ENCODE results near the gene RAPGEF2.

The RAPGEF2 gene

GRCh38 chr4:159195361-159195769 is 92.5 kb downstream of the RAPGEF2 start:
- no peak for DNase-seq (ENCODE audit: low read depth in 2 of 2, low spot score in 1 of 2)

GRCh38 chr4:159197260-159197884 is 94.5 kb downstream of the RAPGEF2 start:
- DNase-seq (ENCODE audit: low read depth in 2 of 2, low spot score in 1 of 2): no peak

GRCh38 chr4:159197885-159198269 is 95.0 kb downstream of the RAPGEF2 start:
- DNase-seq (ENCODE audit: low read depth in 2 of 2, low spot score in 1 of 2): no peak

- no peak for DNase-seq (ENCODE audit: low read depth in 2 of 2, low spot score in 1 of 2)
These were observed 96.9 kb downstream of the RAPGEF2 start for GRCh38 chr4:159199826-159200225.

GRCh38 chr4:159201168-159201567 is 98.3 kb downstream of the RAPGEF2 start:
- DNase-seq (ENCODE audit: low read depth in 2 of 2, low spot score in 1 of 2): no peak

- no peak for DNase-seq (ENCODE audit: low read depth in 2 of 2, low spot score in 1 of 2)
These were observed 101.7 kb downstream of the RAPGEF2 start for GRCh38 chr4:159204566-159204965.

- DNase-seq (ENCODE audit: low read depth in 2 of 2, low spot score in 1 of 2): no peak
These were observed 102.6 kb downstream of the RAPGEF2 start for GRCh38 chr4:159205466-159205865.

- DNase-seq (ENCODE audit: low read depth in 2 of 2, low spot score in 1 of 2): no peak
These were observed 103.6 kb downstream of the RAPGEF2 start for GRCh38 chr4:159206427-159206871.

GRCh38 chr4:159209249-159209648 is 106.4 kb downstream of the RAPGEF2 start:
- no peak for DNase-seq (ENCODE audit: low read depth in 2 of 2, low spot score in 1 of 2)

- DNase-seq (ENCODE audit: low read depth in 2 of 2, low spot score in 1 of 2): no peak
These were observed 108.1 kb downstream of the RAPGEF2 start for GRCh38 chr4:159210975-159211374.

- DNase-seq (ENCODE audit: low read depth in 2 of 2, low spot score in 1 of 2): no peak
These were observed 109.9 kb downstream of the RAPGEF2 start for GRCh38 chr4:159212675-159213293.

GRCh38 chr4:159216834-159217233 is 114.0 kb downstream of the RAPGEF2 start:
- no peak for DNase-seq (ENCODE audit: low read depth in 2 of 2, low spot score in 1 of 2)

GRCh38 chr4:159219862-159220261 is 117.0 kb downstream of the RAPGEF2 start:
- no peak for DNase-seq (ENCODE audit: low read depth in 2 of 2, low spot score in 1 of 2)

- no peak for DNase-seq (ENCODE audit: low read depth in 2 of 2, low spot score in 1 of 2)
These were observed 117.5 kb downstream of the RAPGEF2 start for GRCh38 chr4:159220353-159220752.

GRCh38 chr4:159221280-159221679 is 118.4 kb downstream of the RAPGEF2 start:
- DNase-seq (ENCODE audit: low read depth in 2 of 2, low spot score in 1 of 2): no peak

GRCh38 chr4:159222043-159222552 is 119.2 kb downstream of the RAPGEF2 start:
- no peak for DNase-seq (ENCODE audit: low read depth in 2 of 2, low spot score in 1 of 2)

- DNase-seq (ENCODE audit: low read depth in 2 of 2, low spot score in 1 of 2): no peak
These were observed 121.5 kb downstream of the RAPGEF2 start for GRCh38 chr4:159224408-159224807.

GRCh38 chr4:159227378-159227777 is 124.5 kb downstream of the RAPGEF2 start:
- DNase-seq (ENCODE audit: low read depth in 2 of 2, low spot score in 1 of 2): no peak

- no peak for DNase-seq (ENCODE audit: low read depth in 2 of 2, low spot score in 1 of 2)
These were observed 125.1 kb downstream of the RAPGEF2 start for GRCh38 chr4:159227984-159228383.

GRCh38 chr4:159229164-159229563 is 126.3 kb downstream of the RAPGEF2 start:
- no peak for DNase-seq (ENCODE audit: low read depth in 2 of 2, low spot score in 1 of 2)

GRCh38 chr4:159232465-159233106 is 129.7 kb downstream of the RAPGEF2 start:
- DNase-seq (ENCODE audit: low read depth in 2 of 2, low spot score in 1 of 2): no peak

- DNase-seq (ENCODE audit: low read depth in 2 of 2, low spot score in 1 of 2): no peak
These were observed 133.0 kb downstream of the RAPGEF2 start for GRCh38 chr4:159235779-159236368.
